HG03457 (cell line): ENCODE results near the gene HS3ST4.
"Not testable (repeated sequence)": the region's sequence is repeated elsewhere in the genome, so short reads cannot be mapped to it uniquely, and the experiment has no call there.

ENCODE experiments used
- ATAC-seq: cut with Tn5 transposase; IDR thresholded peaks from one replicate; pipeline ENCODE4 v1.9.1; 2021; ENCODE audit warnings: moderate number of reproducible peaks; ENCODE audit not compliant: unreplicated experiment

The HS3ST4 gene

DNA sequence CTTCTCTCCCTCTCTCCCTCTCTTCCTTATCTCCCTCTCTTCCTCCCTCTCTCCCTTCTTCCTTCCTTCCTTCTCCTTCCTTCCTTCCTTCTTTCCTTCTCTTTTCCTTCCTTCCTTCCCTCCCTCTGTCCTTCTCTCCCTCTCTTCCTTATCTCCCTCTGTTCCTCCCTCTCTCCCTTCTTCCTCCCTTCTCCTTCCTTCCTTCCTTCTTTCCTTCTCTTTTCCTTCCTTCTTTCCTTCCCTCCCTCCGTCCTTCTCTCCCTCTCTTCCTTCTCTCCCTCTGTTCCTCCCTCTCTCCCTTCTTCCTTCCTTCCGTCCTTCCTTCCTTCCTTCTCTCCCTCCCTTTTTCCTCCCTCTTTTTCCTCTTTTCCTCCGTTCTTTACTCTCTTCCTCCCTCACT is 38.6 kb downstream of the HS3ST4 start:
- no peak for ATAC-seq

DNA sequence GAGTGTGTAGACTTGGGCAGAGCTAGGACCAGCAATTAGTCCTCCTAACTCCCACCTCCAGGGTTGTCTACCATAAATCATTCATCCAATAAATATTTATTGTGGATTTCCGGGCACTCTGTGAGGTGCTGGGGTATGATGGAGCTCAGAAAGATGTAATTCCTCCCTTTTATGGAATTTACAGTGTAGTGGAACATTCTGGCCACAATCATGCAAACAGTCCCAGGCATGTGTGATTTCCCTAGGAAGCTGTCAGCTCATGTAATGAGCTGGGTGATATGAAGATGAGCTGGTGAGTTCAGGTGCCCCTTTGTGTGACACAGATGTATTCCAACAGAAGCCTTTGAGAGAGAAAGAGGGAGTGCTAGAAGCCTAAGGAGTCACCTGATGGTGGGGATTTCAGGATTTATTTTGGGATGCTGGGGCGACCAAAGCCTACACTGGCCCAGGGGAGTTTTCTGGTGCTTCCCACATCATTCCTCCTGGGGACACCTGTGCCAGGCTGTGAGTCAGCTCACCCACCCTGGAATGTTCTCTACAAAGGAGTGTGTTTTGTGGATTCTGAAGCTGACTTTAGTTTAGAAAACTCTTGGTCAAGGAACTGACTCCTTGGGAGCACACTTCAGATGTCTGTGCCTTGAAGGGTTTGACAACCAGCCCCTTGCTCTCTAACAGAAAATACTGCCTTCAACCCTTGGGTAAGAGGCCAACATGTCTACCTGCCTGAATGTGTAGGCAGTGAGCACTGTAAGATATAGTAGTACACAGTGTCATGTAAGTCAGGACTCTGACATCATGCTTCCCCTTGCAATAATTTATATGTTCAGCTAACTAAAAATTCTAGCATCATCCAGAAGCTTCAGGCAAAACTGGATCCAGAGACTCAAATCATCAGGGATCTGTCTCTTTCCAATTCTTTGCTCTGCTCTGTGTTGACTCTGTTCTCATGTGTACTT is 42.9 kb downstream of the HS3ST4 start:
- no peak for ATAC-seq

DNA sequence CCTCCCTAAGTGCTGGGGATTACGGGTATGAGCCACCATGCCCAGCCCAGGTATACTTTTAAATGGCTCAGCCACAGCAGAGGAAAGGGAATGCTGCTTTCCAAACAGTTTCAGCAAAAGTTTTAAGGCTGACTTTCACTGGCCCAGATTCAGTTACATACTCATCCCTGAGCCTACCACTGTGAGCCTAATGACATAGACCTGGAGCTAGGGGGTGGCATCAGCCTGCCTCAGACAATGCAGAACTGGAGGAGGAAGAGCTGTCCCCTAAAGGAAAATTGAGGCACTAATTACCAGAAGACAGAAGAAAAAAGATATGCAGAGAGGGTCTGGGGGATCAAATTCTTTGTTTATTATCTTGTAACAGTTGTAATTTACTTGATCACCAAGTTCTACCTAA is 43.9 kb downstream of the HS3ST4 start:
- ATAC-seq: no peak

DNA sequence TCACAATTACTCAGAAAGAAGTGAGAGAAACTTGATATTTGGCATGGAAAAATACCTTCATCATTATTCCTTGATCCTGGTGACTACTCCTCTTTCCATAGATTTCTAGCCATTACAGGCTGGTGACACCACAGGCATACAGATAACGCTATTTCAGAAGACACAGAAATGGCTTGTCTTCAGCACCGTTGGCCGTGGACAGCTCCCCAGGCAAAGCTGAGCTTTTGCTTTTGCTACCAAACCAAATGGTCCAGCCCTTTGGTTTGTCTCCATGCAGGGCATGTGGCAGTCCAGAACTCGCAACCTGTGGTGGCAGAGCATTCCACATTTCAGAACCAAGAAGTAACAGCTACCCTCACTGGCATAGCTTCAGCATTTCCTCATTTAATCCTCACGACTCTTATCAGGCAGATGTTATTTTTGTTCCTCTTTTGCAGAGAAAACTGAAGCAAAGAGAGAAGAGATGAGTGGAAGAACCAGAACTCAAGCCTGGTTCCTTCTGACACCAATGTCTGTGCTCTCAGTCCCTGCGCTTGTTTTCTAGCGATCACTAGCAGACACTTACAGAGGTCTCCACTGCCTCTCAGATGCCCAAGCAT is 55.5 kb downstream of the HS3ST4 start:
- no peak for ATAC-seq

DNA sequence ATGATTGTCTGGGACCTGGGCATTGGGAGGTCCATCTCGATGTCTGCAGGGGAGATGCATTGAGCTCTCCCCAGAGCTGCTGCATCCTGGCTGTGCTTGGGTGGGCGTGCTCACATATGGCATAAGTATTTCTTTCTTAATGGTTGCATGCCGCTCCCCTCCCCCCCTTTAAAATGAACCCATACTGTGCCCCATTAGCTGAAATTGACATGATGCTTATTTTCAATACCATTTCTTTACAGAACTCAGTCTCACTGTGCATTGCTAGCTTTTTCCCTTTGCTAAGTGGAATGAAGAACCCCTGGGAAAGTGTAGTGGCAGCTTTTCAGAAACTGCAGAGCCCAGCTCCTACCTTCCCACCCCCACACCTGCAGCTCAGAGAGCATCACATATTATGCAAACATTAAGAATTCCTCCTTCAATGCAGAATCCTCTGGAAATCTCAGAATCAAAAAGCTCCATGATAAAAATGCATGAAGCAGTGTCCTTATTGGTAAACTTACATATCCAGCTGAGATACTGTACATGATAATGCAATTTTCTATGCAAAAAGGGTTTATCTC is 56.4 kb downstream of the HS3ST4 start:
- no peak for ATAC-seq

DNA sequence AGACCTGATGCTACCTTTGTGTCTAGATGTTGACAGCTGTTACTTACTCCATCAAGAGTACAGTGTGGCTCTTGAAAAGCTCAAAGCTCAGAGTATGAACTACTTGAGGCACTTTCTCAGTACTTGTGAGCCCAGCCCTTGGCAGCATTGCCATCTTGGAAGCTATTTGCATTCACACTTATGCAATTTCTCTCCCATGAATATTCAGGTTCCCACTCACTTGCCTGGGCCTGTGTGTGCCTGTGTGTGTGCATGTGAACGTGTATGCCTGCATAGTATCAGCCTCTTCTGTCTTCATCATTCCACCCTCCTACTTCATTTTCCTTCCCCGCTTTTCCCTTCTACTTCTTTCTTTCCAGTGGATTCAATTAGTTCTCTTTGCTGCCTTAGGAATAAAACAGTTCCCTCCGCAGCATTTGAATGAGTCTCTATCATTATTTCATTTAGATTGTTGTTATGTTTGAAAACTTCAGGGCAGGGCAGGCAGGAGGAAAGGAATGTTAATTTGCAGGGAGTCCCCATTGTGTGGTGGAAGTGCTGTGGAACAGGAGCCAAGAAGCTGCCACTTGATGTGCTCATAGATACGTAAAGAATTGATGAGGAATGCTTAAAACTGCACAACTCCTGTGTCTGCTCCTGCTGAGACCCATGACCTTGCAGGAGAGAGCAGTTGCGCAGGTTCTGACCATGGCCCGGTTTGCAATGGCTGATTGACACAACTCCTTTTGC is 58.9 kb downstream of the HS3ST4 start:
- no peak for ATAC-seq

DNA sequence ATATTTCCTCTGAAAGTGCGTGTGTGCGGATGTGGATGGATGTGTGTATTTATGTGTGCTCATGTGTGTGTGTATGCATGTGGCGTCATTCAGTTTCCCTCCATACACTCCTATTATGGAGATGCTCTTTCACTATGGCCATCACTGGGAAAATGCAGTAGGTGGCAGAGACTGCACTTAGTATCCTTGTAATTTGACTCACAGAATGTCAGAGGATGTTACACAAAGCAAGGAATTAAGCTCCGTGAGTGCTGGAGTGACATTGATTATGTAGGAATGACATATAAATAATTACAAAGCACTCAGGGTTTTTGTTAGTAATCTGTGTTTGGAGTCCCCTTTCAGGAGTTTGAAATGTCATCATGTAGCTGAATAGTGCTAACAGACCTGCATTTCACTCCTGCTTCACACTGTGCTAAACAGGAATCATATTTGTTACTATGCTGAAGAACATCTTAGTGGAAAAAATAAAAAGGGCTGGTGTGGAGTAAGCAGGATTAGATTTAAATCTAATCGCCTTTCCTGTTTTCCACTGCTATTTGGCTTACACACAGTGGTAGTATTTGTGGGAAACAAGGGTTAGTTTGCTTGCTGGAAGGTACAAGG is 59.6 kb downstream of the HS3ST4 start:
- no peak for ATAC-seq

DNA sequence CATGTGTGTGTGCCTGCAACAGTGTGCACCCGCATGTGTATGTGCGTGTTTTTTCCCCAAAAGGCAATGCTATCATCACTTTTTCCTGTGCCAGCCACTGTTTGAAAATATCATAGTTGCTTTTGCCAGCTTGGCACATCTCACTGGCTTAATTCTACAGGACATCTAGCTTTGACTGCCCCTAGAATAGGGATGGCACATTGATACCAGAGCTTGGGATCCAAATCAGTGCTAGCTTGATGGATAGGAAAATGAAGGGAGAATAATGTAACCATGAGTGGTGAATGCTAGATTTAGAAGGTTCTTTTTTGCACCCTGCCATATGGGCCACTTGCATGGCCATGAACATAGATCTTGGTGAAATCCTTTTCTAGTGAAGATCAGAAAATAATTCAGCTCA is 72.7 kb downstream of the HS3ST4 start:
- no peak for ATAC-seq

DNA sequence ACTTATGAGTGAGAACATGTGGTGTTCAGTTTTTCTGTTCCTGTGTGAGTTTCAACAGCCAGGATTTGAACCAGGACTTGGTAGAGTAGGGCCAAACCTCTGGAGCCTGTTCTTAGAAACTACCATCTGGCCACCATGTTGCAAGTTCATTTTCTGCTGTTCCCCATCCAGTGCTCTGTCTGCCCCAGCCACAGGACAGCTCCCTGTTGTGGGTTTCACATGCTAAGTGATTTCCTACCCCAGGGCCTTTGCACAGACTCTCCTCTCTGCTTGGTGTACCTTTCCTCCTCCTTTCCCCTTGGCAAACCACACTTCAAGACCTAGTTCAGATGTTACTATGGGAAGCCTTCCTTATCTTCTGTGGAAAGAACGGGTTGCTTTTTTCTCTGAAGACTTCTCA is 79.5 kb downstream of the HS3ST4 start:
- ATAC-seq: no peak

DNA sequence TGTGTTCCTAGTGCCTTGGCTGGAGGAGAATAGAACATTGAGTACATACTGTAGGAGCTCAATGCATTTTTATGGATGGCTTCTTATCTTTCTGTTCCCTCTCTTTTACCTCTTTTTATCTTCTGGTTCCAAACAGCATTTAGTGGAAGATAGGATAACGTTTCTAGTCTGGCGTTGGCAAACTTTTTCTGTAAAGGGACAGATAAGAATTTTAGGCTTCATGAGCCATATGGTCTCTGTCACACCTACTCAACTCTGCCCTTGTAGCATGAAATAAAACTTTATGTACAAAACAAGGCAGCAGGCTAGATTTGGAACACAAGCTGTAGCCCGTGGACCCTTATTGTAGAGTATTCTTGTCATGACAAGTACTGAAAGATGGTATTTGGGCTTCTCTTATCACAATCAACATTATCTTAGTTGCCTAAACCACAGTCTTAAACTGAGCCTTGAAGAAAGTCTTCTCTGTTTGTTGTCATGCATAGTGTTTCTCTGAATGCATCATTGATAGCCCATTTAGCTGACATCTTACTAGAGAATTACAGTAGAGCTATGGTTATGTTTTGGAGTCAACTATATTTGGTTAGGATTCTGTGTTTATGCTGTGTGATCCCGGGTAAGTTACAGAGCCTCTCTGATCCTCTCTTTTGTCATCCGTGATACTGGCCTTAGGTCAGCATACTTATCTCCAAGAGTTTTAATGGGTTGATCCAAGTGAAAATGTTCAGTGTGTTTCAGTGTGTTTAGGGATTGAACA is 80.2 kb downstream of the HS3ST4 start:
- ATAC-seq: no peak

DNA sequence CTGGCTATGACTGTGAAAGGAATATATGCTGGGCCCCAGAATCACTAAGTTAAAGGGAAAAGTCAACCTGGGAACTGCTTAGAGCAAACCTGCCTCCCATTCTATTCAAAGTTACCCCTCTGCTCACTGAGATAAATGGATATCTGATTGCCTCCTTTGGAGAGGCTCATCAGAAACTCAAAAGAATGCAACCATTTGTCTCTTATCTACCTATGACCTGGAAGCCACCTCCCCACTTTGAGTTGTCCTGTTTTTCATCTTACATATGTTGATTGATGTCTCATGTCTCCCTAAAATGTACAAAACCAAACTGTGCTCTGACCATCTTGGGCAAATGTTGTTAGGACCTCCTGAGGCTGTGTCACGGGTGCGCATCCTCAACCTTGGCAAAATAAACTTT is 84.5 kb downstream of the HS3ST4 start:
- not testable (repeated sequence) for ATAC-seq

DNA sequence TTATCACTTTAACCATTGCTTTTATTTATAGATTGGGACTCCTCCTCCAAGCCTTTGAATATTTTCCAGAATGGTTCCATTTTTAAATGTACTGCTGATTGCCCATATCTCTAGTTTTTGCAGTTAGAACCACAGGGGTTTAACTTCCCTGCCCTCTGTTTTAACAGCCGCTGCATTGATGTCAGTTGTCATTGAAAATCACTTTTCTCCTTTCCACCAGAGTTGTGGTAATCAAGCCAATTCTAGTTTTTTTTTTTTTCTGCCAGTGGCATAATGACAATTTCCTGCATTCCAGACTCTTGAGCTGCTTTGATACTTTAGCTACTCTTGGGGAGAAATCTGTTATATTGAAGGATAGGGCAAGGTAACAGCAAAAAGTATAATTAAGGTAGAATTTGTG is 91.5 kb downstream of the HS3ST4 start:
- ATAC-seq: no peak

DNA sequence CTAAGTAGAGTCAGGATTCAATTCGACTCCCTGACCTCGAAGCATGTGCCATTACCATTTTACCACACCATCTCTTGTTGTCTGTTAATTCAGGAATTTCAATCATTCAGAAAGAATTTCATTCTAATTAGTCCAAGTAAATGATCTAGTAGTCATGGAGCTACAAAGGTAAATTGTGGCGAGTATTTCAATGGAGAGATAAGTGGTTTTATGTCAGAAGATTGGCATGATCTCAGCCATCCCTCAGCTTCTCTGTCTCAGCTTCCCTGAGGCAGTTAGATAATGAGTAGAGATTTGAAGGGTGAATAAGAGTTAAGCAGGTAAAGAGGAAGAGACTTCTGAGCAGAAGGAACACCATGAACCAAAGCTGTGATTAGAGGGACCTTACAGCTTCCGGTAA is 93.6 kb downstream of the HS3ST4 start:
- no peak for ATAC-seq

DNA sequence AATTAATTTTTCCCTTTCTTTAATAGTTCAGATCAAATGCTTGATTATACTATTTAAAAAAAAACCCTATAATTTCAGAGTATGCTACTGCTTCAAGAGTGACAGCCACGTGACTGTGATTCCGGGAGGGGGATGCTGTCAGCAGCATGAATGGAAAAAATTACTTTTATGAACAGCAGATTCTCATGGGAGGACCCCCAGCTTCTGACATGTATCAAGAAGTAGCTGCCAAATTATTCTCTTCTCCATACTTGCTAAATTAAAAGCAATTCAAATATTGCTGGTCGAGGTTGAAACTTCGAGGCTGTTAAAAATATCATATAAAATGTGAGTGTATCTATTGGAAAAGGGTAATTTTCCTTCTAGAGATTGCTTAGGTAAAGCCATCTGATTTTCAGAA is 95.0 kb downstream of the HS3ST4 start:
- no peak for ATAC-seq

DNA sequence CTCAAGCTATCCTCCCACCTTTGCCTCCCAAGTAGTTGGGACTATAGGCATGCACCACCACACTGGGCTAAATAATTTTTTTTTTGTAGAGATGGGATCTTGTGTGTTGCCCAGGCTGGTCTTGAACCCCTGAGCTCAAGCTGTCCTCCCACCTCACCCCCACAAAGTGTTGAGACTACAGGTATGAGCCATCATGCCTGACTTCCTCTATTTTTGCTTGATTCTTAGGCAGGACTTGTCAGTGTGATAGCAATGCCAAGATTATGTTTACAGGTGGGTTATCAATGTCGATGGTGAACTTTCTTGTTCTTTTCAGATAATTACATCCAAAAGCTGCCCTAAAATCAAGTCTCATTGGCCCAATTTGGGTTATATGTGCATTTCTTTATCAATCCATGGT is 96.9 kb downstream of the HS3ST4 start:
- ATAC-seq: no peak

DNA sequence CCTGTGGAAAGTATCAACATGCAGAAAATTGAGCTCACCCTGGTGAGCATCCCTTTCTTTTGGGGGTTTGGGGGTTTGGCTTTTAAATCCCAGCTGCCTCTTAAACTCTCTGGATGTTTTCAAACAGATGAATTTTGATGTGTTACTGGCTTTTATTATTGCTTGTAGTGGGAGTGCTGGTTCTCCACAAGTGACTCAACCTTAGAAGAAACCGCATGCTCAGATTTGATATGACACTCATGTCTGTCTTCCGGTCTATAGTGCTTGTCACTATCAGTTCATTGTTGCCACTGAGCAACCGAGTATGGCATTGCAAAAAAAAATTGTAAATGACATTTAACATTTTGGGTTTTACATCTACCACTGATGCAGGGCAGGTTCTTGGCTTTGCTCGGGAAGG is 104.5 kb downstream of the HS3ST4 start:
- ATAC-seq: no peak

DNA sequence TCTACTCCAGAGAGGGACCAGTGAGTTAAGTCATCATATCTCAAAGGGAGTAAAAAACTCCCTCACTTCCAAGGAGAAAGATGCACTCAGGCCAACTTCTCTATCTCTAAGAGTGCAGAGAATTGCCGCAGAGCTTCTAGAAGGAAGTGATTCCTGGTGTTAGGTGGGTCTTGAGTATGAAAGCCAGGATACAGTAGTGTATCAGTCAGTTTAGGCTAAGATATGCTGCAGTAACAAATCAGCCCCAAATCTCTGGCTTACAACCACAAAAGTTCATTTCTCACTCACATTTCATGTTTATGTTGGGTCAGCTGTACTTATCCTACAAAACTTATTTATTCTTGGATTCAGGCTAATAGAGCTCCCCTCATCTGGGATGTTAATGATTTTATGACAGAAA is 106.3 kb downstream of the HS3ST4 start:
- ATAC-seq: no peak

DNA sequence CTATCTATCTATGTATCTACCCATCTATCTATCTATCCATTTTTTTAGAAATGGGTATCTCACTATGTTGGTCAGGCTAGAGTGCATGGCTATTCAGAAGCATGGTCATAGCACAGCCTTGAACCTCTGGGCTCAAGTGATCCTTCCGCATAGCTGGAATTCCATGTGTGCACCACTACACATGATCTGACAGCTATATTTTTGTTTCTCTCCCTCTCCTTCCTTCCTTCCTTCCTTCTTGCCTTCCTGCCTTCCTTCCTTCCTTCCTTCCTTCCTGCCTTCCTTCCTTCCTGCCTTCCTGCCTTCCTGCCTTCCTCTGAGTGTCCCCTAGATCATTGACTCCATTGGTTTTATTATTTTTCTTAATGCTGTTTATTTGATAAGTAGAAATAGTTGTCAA is 108.1 kb downstream of the HS3ST4 start:
- no peak for ATAC-seq

DNA sequence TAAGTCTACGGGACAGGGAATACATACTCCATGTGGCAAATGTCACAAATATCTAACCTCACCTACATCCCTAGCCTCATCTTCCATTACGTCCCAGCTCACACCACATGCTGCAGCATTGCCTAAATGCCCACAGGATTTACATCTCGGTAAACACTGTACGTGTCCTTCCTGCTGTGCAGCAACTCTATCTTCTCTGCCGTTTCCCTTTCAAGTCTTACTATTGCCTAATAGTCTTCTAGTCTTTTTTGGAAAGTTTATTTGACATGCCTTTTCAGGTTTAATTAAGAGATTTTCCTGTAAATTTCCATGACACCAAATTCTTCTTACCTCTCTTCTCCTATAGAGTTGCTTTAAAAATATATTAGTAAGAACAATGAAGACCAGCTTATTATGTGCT is 120.5 kb downstream of the HS3ST4 start:
- ATAC-seq: no peak

DNA sequence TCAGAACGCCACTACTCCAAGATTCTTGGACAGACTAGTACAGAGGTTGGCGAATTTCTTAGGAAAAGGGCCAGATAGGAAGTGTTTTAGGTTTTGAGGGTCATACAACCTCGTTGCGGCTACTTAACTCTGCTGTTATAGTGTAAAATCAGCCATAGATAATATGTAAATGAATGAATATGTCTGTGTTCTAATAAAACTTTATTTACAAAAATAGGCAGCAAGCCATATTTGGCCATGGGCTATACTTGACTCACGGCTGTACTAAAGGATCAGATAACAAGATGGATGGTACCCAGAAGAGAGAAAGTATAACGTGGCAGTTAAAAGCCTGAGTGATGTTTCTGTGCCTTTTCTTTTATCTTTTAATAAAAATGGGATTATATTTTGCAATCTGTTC is 125.5 kb downstream of the HS3ST4 start:
- no peak for ATAC-seq
